GM23338 (cell line): ENCODE measurements around the gene NEURL3. TPM values are rescaled to one million over a fixed set of nuclear protein-coding genes. Genes with fewer than 3 reads are reported as not detected.

ENCODE experiments used
- ATAC-seq: fragments of 200-7000 bp; cut with Tn5 transposase; 3 replicates; pipeline ENCODE4 v1.9.1; 2020
- DNase-seq: peaks from one replicate; pipeline ENCODE4 v3.0.0-alpha.2; 2015; ENCODE audit warnings: low spot score
- H2AFZ ChIP-seq: fragments of 200-600 bp; sonication (generic); 2 replicates; pipeline ENCODE4 v1.8.0; 2016; ENCODE audit warnings: antibody characterized with exemption, mild to moderate bottlenecking, moderate library complexity
- H3F3A ChIP-seq: fragments of 200-600 bp; sonication (generic); replicated peaks from 2 replicates; pipeline ENCODE4 v1.8.0; 2017; ENCODE audit warnings: antibody characterized with exemption, mixed run types, low read depth
- H3K27ac ChIP-seq: fragments of 200-600 bp; sonication (generic); 2 replicates; pipeline ENCODE4 v1.6.1; 2016; ENCODE audit warnings: low read depth
- H3K27me3 ChIP-seq: fragments of 200-600 bp; sonication (generic); 2 replicates; pipeline ENCODE4 v1.8.0; 2016; ENCODE audit warnings: mild to moderate bottlenecking, mixed run types, moderate library complexity; ENCODE audit not compliant: insufficient read depth
- H3K36me3 ChIP-seq: fragments of 200-600 bp; sonication (generic); 2 replicates; pipeline ENCODE4 v1.8.0; 2016; ENCODE audit warnings: mild to moderate bottlenecking; ENCODE audit not compliant: insufficient read depth
- H3K4me1 ChIP-seq: fragments of 200-600 bp; sonication (generic); 2 replicates; pipeline ENCODE4 v1.8.0; 2016; ENCODE audit warnings: mild to moderate bottlenecking, moderate library complexity; ENCODE audit not compliant: insufficient read depth
- H3K4me2 ChIP-seq: fragments of 200-600 bp; sonication (generic); 2 replicates; pipeline ENCODE4 v1.7.1; 2017; ENCODE audit warnings: mixed run types
- H3K4me3 ChIP-seq: fragments of 200-600 bp; sonication (generic); 2 replicates; pipeline ENCODE4 v1.6.1; 2016; ENCODE audit warnings: mixed run types
- H3K79me2 ChIP-seq: fragments of 200-600 bp; sonication (generic); replicated peaks from 2 replicates; pipeline ENCODE4 v1.8.0; 2017; ENCODE audit warnings: mild to moderate bottlenecking; ENCODE audit not compliant: insufficient read depth
- H3K9me2 ChIP-seq: fragments of 200-600 bp; sonication (generic); 2 replicates; pipeline ENCODE4 v1.8.0; 2017; ENCODE audit not compliant: insufficient read depth
- H4K20me1 ChIP-seq: fragments of 200-600 bp; sonication (generic); replicated peaks from 2 replicates; pipeline ENCODE4 v1.8.0; 2017; ENCODE audit warnings: mild to moderate bottlenecking; ENCODE audit not compliant: insufficient read depth
- H3K27ac Mint-ChIP-seq: 2 replicates; pipeline ENCODE4 v1.8.0; 2020; ENCODE audit warnings: inconsistent platforms, mild to moderate bottlenecking, moderate library complexity, mixed read lengths
- H3K27me3 Mint-ChIP-seq: 3 replicates; pipeline ENCODE4 v1.8.0; 2022; ENCODE audit warnings: low read depth, mild to moderate bottlenecking, moderate library complexity, mixed read lengths, inconsistent platforms; ENCODE audit not compliant: insufficient read depth, poor library complexity
- H3K36me3 Mint-ChIP-seq: 3 replicates; pipeline ENCODE4 v1.8.0; 2021; ENCODE audit warnings: low read depth, mild to moderate bottlenecking, inconsistent platforms, moderate library complexity, mixed read lengths
- H3K4me1 Mint-ChIP-seq: 3 replicates; pipeline ENCODE4 v1.8.0; 2020; ENCODE audit warnings: mild to moderate bottlenecking, inconsistent platforms, mixed read lengths
- H3K4me3 Mint-ChIP-seq: 3 replicates; pipeline ENCODE4 v1.8.0; 2021; ENCODE audit warnings: moderate library complexity, mild to moderate bottlenecking, inconsistent platforms, mixed read lengths
- H3K9me3 Mint-ChIP-seq: 3 replicates; pipeline ENCODE4 v1.8.0; 2020; ENCODE audit warnings: moderate library complexity, mild to moderate bottlenecking, inconsistent platforms, mixed read lengths
- CREB1 ChIP-seq: fragments of 250-450 bp; sonication (Bioruptor Pico); IDR thresholded peaks from 2 replicates; pipeline ENCODE4 v1.5.0; 2020; ENCODE audit warnings: low read depth, mild to moderate bottlenecking, moderate library complexity
- ETS1 ChIP-seq: IDR thresholded peaks from 2 replicates; pipeline ENCODE4 v1.6.1; 2016; ENCODE audit warnings: antibody characterized with exemption
- EZH2 ChIP-seq: fragments of 200-600 bp; sonication (generic); IDR thresholded peaks from one replicate; pipeline ENCODE4 v1.8.0; 2017; ENCODE audit warnings: antibody characterized with exemption, mild to moderate bottlenecking, low read depth; ENCODE audit not compliant: unreplicated experiment
- EZH2phosphoT487 ChIP-seq: fragments of 200-600 bp; sonication (generic); IDR thresholded peaks from one replicate; pipeline ENCODE4 v1.8.1; 2018; ENCODE audit warnings: antibody characterized with exemption; ENCODE audit not compliant: unreplicated experiment
- JUNB ChIP-seq: IDR thresholded peaks from one replicate; pipeline ENCODE4 v1.6.1; 2016; ENCODE audit warnings: antibody characterized with exemption; ENCODE audit not compliant: unreplicated experiment
- NANOG ChIP-seq: IDR thresholded peaks from 2 replicates; pipeline ENCODE4 v1.6.1; 2016; ENCODE audit warnings: antibody characterized with exemption, borderline replicate concordance
- STAT1 ChIP-seq: IDR thresholded peaks from one replicate; pipeline ENCODE4 v1.6.1; 2016; ENCODE audit warnings: antibody characterized with exemption; ENCODE audit not compliant: unreplicated experiment
- ZNF114 ChIP-seq: fragments of 250-450 bp; sonication (Bioruptor Pico); IDR thresholded peaks from 2 replicates; pipeline ENCODE4 v1.5.0; 2020; ENCODE audit warnings: mild to moderate bottlenecking, moderate library complexity
- polyA plus RNA-seq: library from polyadenylated mRNA; unstranded; fragments of >200 nt; fragmentation: Nextera tagmentation; extraction: Ambion mirVana; gene quantifications from 2 replicates; pipeline ENCODE4 v1.2.1, GENCODE V29; 2016
- total RNA-seq: library from RNA; depleted of rRNA; stranded (reverse); fragments of >200 nt; shearing (Covaris generic); gene quantifications from 2 replicates; pipeline ENCODE4 v1.2.3, GENCODE V29; 2014
- TF ChIP-seq, protein P1 (sequence below): IDR thresholded peaks from one replicate; pipeline ENCODE4 v1.6.1; 2018; ENCODE audit warnings: antibody characterized with exemption; ENCODE audit not compliant: unreplicated experiment

Gene NEURL3
- total and polyA plus RNA-seq, 2 experiments from 2014 or later: 0.21 TPM; not detected in 1

DNA sequence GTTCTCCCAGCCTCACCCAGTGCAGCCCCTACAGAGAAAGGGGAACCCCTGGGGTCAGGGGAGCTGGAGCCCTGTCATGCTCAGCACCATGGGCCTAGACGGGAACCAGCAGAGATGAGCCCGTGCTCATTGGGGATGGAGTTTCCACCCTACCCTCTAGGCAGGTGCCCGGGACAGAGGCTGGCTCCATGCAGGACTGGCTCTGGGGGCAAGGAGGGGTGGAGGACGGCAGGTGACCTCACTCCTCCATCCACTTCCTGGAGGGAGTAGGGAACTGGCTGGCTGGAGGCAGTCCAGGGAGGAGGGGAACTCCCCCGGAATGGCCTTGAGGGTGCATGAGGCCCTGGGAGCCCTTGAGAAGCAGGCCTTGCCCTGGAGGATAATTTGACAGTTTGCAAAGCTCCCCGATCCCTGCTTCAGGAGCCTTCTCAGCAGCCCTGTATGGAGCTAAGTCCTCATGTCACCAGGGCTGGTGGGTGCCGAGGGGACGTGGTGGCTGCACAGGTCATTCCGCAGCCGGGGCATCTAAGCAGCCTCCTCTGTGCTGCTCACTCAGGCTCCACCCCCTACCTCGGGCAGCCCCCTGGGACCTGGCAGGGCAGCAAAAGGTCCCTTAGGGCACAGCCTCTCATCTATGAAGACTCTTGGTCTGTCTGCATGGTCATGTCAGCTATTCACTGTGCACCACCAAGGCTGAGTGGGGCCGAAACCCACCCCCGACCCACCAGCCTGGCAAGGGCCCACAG, 2.1 kb downstream of the NEURL3 start:
- TF ChIP-seq EZH2phosphoT487 (no peak), NANOG (no peak), CREB1 (CRISPR knock-in tag) (no peak), ETS1 (no peak), JUNB (no peak)
- TF ChIP-seq, protein P1, sequence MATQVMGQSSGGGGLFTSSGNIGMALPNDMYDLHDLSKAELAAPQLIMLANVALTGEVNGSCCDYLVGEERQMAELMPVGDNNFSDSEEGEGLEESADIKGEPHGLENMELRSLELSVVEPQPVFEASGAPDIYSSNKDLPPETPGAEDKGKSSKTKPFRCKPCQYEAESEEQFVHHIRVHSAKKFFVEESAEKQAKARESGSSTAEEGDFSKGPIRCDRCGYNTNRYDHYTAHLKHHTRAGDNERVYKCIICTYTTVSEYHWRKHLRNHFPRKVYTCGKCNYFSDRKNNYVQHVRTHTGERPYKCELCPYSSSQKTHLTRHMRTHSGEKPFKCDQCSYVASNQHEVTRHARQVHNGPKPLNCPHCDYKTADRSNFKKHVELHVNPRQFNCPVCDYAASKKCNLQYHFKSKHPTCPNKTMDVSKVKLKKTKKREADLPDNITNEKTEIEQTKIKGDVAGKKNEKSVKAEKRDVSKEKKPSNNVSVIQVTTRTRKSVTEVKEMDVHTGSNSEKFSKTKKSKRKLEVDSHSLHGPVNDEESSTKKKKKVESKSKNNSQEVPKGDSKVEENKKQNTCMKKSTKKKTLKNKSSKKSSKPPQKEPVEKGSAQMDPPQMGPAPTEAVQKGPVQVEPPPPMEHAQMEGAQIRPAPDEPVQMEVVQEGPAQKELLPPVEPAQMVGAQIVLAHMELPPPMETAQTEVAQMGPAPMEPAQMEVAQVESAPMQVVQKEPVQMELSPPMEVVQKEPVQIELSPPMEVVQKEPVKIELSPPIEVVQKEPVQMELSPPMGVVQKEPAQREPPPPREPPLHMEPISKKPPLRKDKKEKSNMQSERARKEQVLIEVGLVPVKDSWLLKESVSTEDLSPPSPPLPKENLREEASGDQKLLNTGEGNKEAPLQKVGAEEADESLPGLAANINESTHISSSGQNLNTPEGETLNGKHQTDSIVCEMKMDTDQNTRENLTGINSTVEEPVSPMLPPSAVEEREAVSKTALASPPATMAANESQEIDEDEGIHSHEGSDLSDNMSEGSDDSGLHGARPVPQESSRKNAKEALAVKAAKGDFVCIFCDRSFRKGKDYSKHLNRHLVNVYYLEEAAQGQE: no peak
- peaks cover 24% of the 10 kb centered on the region for H3K27me3 Mint-ChIP-seq

GRCh38 chr2:96501886-96502810, 3.0 kb downstream of the NEURL3 start:
- Mint-ChIP-seq H3K27me3 (peaks cover 18% of the 10 kb centered on the region), H3K4me1 (peaks cover 19% of the 10 kb centered on the region), H3K9me3 (no peaks in the 10 kb centered on the region), H3K27ac (no peak overlapping the region), H3K4me3 (no peak overlapping the region), H3K36me3 (no peaks in the 10 kb centered on the region; the same call in 2 of the 3 replicates)
- DNase-seq (no peak), ATAC-seq (no peak)
- Histone ChIP-seq H3K4me2 (no peak overlapping the region), H3K27me3 (peaks cover 5% of the 10 kb centered on the region; the same call in 1 of the 2 replicates), H3K36me3 (no peaks in the 10 kb centered on the region), H3F3A (no peaks in the 10 kb centered on the region), H3K9me2 (no peaks in the 10 kb centered on the region), H3K4me1 (no peaks in the 10 kb centered on the region; the same call in 1 of the 2 replicates), H3K79me2 (no peaks in the 10 kb centered on the region), H3K4me3 (no peak overlapping the region), H4K20me1 (no peaks in the 10 kb centered on the region), H2AFZ (0 out of 2 replicates have a peak overlapping the region, but pooled peaks have one; percentile 32), H3K27ac (no peak overlapping the region)
- TF ChIP-seq, protein P1: no peak
- TF ChIP-seq CREB1 (CRISPR knock-in tag): no peak
- no peak for TF ChIP-seq EZH2
- no peak for TF ChIP-seq NANOG
- TF ChIP-seq ZNF114 (CRISPR knock-in tag): no peak
- TF ChIP-seq ETS1: no peak
- no peak for TF ChIP-seq STAT1

More for the DNA sequence above, 2.1 kb downstream of the NEURL3 start:
- Histone ChIP-seq H3K36me3 (no peaks in the 10 kb centered on the region), H3F3A (no peaks in the 10 kb centered on the region), H3K4me1 (no peaks in the 10 kb centered on the region; the same call in 1 of the 2 replicates), H3K27me3 (peaks cover 5% of the 10 kb centered on the region; the same call in 1 of the 2 replicates), H3K4me3 (no peak overlapping the region), H3K4me2 (no peak overlapping the region), H2AFZ (no peak overlapping the region), H3K27ac (no peak overlapping the region), H4K20me1 (no peaks in the 10 kb centered on the region), H3K9me2 (no peaks in the 10 kb centered on the region), H3K79me2 (no peaks in the 10 kb centered on the region)
- no peaks in the 10 kb centered on the region; the same call in 2 of the 3 replicates for H3K36me3 Mint-ChIP-seq
- H3K4me1 Mint-ChIP-seq: peaks cover 18% of the 10 kb centered on the region
- no peaks in the 10 kb centered on the region; the same call in 2 of the 3 replicates for H3K9me3 Mint-ChIP-seq
- DNase-seq (no peak), ATAC-seq (no peak)
- no peak overlapping the region for H3K27ac Mint-ChIP-seq
- H3K4me3 Mint-ChIP-seq: no peak overlapping the region
